Smooth muscle cell (in vitro differentiated cells): Measurements from ENCODE around the gene NRBP1. TPM values are rescaled to one million over a fixed set of nuclear protein-coding genes. Genes with fewer than 3 reads are reported as not detected.

Experiments
- DNase-seq: peaks from one replicate; lab custom pipeline; 2025; ENCODE audit not compliant: unreplicated experiment; lab: John Stamatoyannopoulos, UW
- H2AFZ ChIP-seq: fragments of 200-600 bp; sonication (generic); 2 replicates; pipeline ENCODE4 v1.6.0; 2016; ENCODE audit warnings: antibody characterized with exemption, low read depth, mild to moderate bottlenecking
- H3F3A ChIP-seq: fragments of 200-600 bp; sonication (generic); 2 replicates; pipeline ENCODE4 v1.6.0; 2017; ENCODE audit warnings: antibody characterized with exemption, low read depth
- H3K27ac ChIP-seq: fragments of 200-600 bp; sonication (generic); 2 replicates; pipeline ENCODE4 v1.5.1; 2016; ENCODE audit warnings: low read depth, mild to moderate bottlenecking
- H3K27me3 ChIP-seq: fragments of 200-600 bp; sonication (generic); 2 replicates; pipeline ENCODE4 v1.6.1; 2016; ENCODE audit warnings: low read depth, mild to moderate bottlenecking
- H3K36me3 ChIP-seq: fragments of 200-600 bp; sonication (generic); 2 replicates; pipeline ENCODE4 v1.5.1; 2016; ENCODE audit warnings: low read depth
- H3K4me1 ChIP-seq: fragments of 200-600 bp; sonication (generic); 2 replicates; pipeline ENCODE4 v1.5.1; 2016; ENCODE audit warnings: low read depth
- H3K4me2 ChIP-seq: fragments of 200-600 bp; sonication (generic); 2 replicates; pipeline ENCODE4 v1.6.0; 2016; ENCODE audit warnings: mild to moderate bottlenecking
- H3K4me3 ChIP-seq: fragments of 200-600 bp; sonication (generic); 2 replicates; pipeline ENCODE4 v1.5.1; 2016; ENCODE audit warnings: mild to moderate bottlenecking
- H3K79me2 ChIP-seq: fragments of 200-600 bp; sonication (generic); 2 replicates; pipeline ENCODE4 v1.6.0; 2016; ENCODE audit warnings: low read depth, mild to moderate bottlenecking
- H3K9ac ChIP-seq: fragments of 200-600 bp; sonication (generic); 2 replicates; pipeline ENCODE4 v1.6.0; 2016; ENCODE audit warnings: low read depth
- H3K9me3 ChIP-seq: fragments of 200-600 bp; sonication (generic); replicated peaks from 2 replicates; pipeline ENCODE4 v1.5.1; 2016; ENCODE audit warnings: low read depth
- H4K20me1 ChIP-seq: fragments of 200-600 bp; sonication (generic); 2 replicates; pipeline ENCODE4 v1.6.0; 2016; ENCODE audit warnings: low read depth
- CTCF ChIP-seq: fragments of 200-600 bp; sonication (generic); IDR thresholded peaks from 2 replicates; pipeline ENCODE4 v1.5.1; 2017; ENCODE audit warnings: borderline replicate concordance, mild to moderate bottlenecking, antibody characterized with exemption; ENCODE audit not compliant: insufficient read depth, poor library complexity, severe bottlenecking
- WGBS: methylation state at CpG from one replicate; pipeline ENCODE4 v1.1.7; 2016; ENCODE audit warnings: low lambda C conversion rate; 5-methylcytosine and 5-hydroxymethylcytosine counted together
- polyA plus RNA-seq: library from polyadenylated mRNA; unstranded; fragments of >200 nt; fragmentation: Nextera tagmentation; extraction: Ambion mirVana; gene quantifications from 2 replicates; pipeline ENCODE4 v1.2.1, GENCODE V29; 2016
- total RNA-seq: library from RNA; depleted of rRNA; stranded (reverse); fragments of >200 nt; gene quantifications from 2 replicates; pipeline ENCODE4 v1.2.3, GENCODE V29; 2014

NRBP1 gene
- total and polyA plus RNA-seq, 2 experiments from 2014 or later = 134 to 197 TPM

GRCh38 chr2:27451095-27451494 is 22.7 kb downstream of the NRBP1 start:
- H3K9me3 ChIP-seq = no peaks in the 10 kb centered on the region
- no peaks in the 10 kb centered on the region for H3K79me2 ChIP-seq
- H3K27me3 ChIP-seq = no peaks in the 10 kb centered on the region
- no peak overlapping the region for H3K4me2 ChIP-seq
- no peaks in the 10 kb centered on the region for H3K4me1 ChIP-seq
- TF ChIP-seq CTCF = no peak
- no peak overlapping the region for H2AFZ ChIP-seq
- H3K9ac ChIP-seq = no peak overlapping the region
- H3K27ac ChIP-seq = no peak overlapping the region
- WGBS = 100% methylated on average over 1 of the region's 1 CpG
- no peak overlapping the region for H3K4me3 ChIP-seq
- H3K36me3 ChIP-seq = no peaks in the 10 kb centered on the region
- no peaks in the 10 kb centered on the region for H4K20me1 ChIP-seq
- no peak for DNase-seq
- no peaks in the 10 kb centered on the region for H3F3A ChIP-seq

GRCh38 chr2:27453968-27454367 is 25.5 kb downstream of the NRBP1 start:
- no peaks in the 10 kb centered on the region for H3K4me1 ChIP-seq
- no peaks in the 10 kb centered on the region for H3K36me3 ChIP-seq
- H3K79me2 ChIP-seq = no peaks in the 10 kb centered on the region
- H3K9me3 ChIP-seq = no peaks in the 10 kb centered on the region
- H3K27ac ChIP-seq = no peak overlapping the region
- H4K20me1 ChIP-seq = no peaks in the 10 kb centered on the region
- H3K4me3 ChIP-seq = no peak overlapping the region
- 96% methylated on average over 7 of the region's 7 CpGs for WGBS
- DNase-seq = no peak
- H3F3A ChIP-seq = no peaks in the 10 kb centered on the region
- no peak overlapping the region for H3K9ac ChIP-seq
- no peak for TF ChIP-seq CTCF
- no peak overlapping the region for H3K4me2 ChIP-seq
- H3K27me3 ChIP-seq = no peaks in the 10 kb centered on the region
- H2AFZ ChIP-seq = no peak overlapping the region

GRCh38 chr2:27461118-27461517 is 32.7 kb downstream of the NRBP1 start:
- no peak overlapping the region for H2AFZ ChIP-seq
- no peaks in the 10 kb centered on the region for H4K20me1 ChIP-seq
- H3K9me3 ChIP-seq = no peaks in the 10 kb centered on the region
- H3F3A ChIP-seq = no peaks in the 10 kb centered on the region
- TF ChIP-seq CTCF = no peak
- H3K4me3 ChIP-seq = no peak overlapping the region
- 98% methylated on average over 8 of the region's 8 CpGs for WGBS
- H3K36me3 ChIP-seq = no peaks in the 10 kb centered on the region
- no peaks in the 10 kb centered on the region for H3K79me2 ChIP-seq
- no peak overlapping the region for H3K9ac ChIP-seq
- no peak for DNase-seq
- H3K4me2 ChIP-seq = no peak overlapping the region
- H3K27me3 ChIP-seq = no peaks in the 10 kb centered on the region
- no peaks in the 10 kb centered on the region for H3K4me1 ChIP-seq
- no peak overlapping the region for H3K27ac ChIP-seq

- Histone ChIP-seq H3K27ac (no peak overlapping the region), H3K36me3 (no peaks in the 10 kb centered on the region), H4K20me1 (no peaks in the 10 kb centered on the region), H2AFZ (no peak overlapping the region), H3K27me3 (no peaks in the 10 kb centered on the region), H3K79me2 (no peaks in the 10 kb centered on the region), H3K4me3 (no peak overlapping the region), H3K4me1 (no peaks in the 10 kb centered on the region), H3K9ac (no peak overlapping the region), H3K4me2 (no peak overlapping the region), H3K9me3 (no peaks in the 10 kb centered on the region), H3F3A (no peaks in the 10 kb centered on the region)
- no peak for TF ChIP-seq CTCF
- DNase-seq = no peak
- WGBS = 97% methylated on average over 7 of the region's 7 CpGs
These were observed 36.0 kb downstream of the NRBP1 start for GRCh38 chr2:27464443-27464842.
